Fibroblast of lung (primary cell): ENCODE results near the gene DLG2.

ENCODE experiments used
- EZH2 ChIP-seq: IDR thresholded peaks from 2 replicates; pipeline ENCODE4 v1.5.1; 2012; ENCODE audit warnings: low read length, control low read depth, mild to moderate bottlenecking; ENCODE audit errors: missing control alignments
- TF ChIP-seq, protein P1 (sequence below), 2 donors: IDR thresholded peaks in 1 of 2; conservative IDR thresholded peaks in 1 of 2; 1 replicate in 1 of 2; 2 replicates in 1 of 2; pipeline ENCODE4 v1.5.1; 2011 to 2012; ENCODE audit warnings: low read length in 2 of 2, control low read depth in 1 of 2, inconsistent platforms in 1 of 2, low read depth in 1 of 2, mild to moderate bottlenecking in 1 of 2

DNA sequence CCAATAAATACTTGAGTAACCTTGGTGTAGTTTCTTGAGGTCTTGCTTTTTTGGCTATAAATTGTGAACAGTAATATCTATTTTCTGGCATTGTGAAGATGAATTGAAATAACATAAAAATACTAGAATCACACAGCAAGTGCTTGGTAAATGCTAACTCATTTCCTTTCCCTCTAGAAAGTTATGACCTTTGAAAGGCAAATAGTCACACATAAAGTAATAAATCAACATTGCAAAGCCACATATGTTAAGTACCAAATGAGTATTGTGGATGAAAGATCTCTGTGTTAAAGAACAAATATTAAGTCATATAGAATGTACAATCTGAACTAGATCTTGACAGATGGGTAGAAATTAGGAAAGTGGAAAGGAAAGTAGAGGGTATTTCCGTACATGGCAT lies 1781.3 kb downstream of the DLG2 start:
- TF ChIP-seq, protein P1, sequence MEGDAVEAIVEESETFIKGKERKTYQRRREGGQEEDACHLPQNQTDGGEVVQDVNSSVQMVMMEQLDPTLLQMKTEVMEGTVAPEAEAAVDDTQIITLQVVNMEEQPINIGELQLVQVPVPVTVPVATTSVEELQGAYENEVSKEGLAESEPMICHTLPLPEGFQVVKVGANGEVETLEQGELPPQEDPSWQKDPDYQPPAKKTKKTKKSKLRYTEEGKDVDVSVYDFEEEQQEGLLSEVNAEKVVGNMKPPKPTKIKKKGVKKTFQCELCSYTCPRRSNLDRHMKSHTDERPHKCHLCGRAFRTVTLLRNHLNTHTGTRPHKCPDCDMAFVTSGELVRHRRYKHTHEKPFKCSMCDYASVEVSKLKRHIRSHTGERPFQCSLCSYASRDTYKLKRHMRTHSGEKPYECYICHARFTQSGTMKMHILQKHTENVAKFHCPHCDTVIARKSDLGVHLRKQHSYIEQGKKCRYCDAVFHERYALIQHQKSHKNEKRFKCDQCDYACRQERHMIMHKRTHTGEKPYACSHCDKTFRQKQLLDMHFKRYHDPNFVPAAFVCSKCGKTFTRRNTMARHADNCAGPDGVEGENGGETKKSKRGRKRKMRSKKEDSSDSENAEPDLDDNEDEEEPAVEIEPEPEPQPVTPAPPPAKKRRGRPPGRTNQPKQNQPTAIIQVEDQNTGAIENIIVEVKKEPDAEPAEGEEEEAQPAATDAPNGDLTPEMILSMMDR (conservative IDR thresholded peaks at IDR 0.05 in 1 of 2, IDR thresholded peaks at IDR 0.05 in 1 of 2; ENCODE audit: low read depth in 1 of 2, low read length in 2 of 2), result no peak
- TF ChIP-seq EZH2, result no peak
